Hindlimb muscle (tissue), 1 donor: Measurements from ENCODE around the gene PI4KB. TPM values are rescaled to one million over a fixed set of nuclear protein-coding genes. Genes with fewer than 3 reads are reported as not detected.
A peak's percentile ranks its signal among the peaks of the same experiment; 100 is the strongest.

Experiments
- DNase-seq: peaks from one replicate; pipeline ENCODE4 v3.0.0-alpha.2; 2013
- polyA plus RNA-seq: library from polyadenylated mRNA; unstranded; fragments of 120-200 nt; gene quantifications from one replicate; pipeline ENCODE4 v1.2.1, GENCODE V29; 2013; ENCODE audit not compliant: insufficient read length

The PI4KB gene
- polyA plus RNA-seq, 1 donor, result 56.5 TPM

DNA sequence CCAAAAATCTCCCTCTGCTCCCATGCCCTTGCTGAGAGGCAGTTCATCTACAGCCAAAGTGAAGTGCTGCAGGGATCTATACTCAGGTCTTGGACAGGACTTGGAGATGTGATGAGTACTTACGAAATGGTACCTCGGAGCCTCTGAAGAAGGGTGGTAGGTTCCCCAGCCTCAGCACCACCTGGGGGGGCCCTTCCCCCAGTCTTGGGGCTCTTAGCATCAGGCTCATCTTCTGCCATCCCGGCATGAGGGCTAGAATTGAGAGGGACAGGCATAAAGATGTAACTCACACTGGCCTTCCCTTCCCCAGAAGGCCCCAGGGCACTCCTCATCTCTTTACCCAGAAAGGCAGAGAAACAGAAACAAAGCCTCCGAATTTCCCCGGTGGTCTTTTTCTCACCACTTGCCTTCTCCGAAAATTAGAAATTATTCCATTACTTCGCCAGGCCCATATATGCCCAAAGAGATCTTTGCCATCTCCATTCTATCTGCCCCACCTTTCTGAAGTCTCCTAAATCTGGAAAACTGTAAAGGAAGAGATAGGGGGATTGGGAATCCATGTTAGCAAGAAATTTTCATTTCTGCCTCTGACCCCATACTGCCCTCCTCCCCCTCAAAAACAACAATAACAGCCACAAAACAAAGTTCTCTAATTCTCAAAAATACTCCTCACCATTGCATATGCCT, 19.0 kb upstream of the PI4KB start:
- DNase-seq, result no peak

DNA sequence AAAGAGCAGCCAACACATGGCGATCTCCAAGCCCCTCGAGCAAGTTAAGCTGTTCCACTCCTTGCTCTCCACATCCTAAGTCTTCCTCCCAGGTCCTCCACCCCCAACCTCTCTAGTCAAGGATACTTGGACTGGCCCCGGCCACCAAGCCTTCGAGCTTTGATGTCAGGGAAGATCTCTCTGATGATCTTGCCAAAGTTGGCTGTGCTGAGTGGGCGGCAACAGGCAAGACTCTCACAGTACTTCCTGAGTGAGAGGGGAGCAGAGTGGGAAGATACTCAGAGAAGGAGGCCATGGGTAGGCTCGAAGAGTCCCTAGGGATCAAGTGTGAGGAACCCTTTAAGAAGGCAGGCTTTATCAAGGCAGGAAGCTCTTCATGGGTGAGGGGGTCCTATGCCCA, 17.1 kb upstream of the PI4KB start:
- DNase-seq, result no peak

DNA sequence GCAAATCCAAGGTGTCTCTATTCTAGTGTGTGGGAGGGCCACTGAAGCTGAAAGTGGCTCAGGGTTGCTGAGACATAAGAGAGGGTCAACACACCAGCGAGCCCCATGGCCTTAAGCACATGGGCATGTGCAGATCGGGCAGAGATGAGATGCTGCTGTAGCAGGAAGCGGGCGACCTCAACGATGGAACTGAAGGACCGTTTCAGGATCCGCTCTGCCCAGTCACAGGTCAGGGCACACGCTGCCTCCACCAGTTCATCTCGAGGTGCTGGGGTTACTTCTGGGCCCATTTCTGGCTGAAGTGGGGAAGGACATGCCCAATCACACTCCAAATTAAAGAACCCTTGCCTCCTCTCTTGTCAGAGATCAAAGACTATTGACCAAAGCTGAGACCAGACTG, 16.4 kb upstream of the PI4KB start:
- DNase-seq, result no peak

DNA sequence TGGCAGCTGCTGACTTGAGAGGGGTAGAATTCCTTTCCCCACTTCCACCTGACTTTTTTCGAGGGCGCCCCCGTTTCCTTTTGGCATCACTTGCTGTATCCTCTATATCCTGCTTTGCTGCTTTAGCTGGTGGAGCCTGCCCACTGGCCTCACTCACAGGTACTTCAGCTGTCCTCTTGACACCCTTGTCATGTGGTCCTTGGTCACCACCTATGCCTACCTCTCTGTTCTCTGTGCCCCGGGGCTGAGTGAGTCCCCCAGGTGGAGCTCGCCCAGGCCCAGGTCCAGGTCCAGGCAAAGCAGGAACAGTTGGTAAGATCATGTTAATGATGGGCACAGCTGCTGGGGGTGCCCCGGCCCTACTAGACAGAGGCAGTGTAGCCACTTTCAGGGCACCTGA, 15.4 kb upstream of the PI4KB start:
- no peak for DNase-seq

DNA sequence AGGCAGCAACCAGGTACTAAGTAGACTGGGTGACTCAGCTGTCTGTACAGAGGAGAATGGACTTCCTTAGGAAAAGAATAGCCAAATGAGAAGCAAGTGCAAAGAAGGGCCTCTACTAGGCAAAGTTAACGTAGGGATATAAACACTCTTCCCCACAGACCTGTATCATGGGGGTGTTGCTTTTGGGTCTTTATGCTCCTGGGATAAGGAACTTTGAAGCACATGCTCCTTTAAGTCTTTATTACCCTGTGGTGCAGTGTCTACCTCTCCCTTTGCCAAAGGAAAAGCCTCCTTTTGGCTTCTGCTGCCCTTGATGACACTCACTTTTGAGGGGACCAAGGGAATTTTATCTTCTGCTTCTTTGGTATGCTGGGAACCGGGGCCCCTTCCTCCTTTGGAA, 14.8 kb upstream of the PI4KB start:
- DNase-seq, result no peak

DNA sequence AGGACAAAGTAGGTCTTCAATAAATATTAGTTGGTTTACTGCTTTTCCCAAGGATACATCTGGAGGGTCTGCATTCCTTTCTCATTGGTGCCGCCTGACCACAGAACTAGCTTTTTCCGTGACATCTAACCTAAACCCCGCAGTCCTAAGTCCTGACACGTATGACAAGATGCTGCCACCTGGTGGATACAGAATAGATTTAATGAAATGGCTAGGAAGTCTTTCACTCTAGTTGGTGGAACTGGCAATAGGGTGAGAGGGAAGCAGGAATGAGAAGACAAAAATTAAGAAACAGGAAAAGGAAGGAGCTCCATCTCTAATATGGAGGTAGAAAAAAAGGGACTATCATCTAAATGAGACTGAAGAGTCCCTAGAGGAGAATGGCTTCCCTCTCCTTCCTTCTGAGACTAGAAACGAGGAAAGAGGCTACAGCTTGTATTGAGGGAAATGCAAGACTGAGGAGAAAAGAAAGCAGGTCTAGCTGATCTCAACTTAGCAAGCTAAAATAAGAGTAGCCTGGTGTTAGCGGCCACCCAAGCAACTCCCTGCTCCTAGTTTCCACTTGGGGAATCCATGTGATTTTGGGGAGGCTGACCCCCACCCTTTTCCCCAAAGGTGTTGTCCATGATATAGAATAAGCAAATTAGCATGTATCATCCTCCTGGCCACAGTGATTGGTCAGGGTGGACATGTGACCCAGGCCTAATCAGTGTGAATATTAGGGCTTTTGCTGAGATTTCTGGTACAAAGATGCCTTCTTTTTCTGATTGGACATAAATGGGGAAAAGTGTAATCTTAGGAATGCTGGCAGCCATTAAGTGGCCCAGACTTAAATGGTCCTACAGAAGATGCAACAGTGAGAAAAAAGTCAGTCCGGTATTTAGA, 13.9 kb upstream of the PI4KB start:
- peak; percentile 79 for DNase-seq

DNA sequence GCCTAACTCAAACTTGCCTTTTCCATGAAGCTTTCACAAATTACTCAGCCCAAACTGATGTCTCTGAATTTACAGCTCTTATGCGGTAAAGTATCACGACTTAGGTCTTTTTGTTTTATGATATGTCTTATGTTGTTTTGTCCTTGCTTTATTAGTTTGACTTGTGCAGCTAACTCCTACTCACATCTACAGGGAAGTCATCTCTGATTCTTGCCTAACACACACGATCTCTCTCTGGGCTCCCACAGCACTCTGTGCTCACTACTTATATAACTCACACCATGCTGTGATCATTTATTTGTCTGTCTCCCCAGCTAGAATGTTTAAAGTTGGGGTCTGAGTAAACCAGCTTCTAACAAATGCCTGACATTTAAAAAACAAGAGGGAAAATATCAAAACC, 9.3 kb upstream of the PI4KB start:
- no peak for DNase-seq

- no peak for DNase-seq
These were observed 7.6 kb upstream of the PI4KB start for GRCh38 chr1:151334822-151335221.

GRCh38 chr1:151327903-151328674, 873 bp upstream of the PI4KB start:
- no peak for DNase-seq

DNA sequence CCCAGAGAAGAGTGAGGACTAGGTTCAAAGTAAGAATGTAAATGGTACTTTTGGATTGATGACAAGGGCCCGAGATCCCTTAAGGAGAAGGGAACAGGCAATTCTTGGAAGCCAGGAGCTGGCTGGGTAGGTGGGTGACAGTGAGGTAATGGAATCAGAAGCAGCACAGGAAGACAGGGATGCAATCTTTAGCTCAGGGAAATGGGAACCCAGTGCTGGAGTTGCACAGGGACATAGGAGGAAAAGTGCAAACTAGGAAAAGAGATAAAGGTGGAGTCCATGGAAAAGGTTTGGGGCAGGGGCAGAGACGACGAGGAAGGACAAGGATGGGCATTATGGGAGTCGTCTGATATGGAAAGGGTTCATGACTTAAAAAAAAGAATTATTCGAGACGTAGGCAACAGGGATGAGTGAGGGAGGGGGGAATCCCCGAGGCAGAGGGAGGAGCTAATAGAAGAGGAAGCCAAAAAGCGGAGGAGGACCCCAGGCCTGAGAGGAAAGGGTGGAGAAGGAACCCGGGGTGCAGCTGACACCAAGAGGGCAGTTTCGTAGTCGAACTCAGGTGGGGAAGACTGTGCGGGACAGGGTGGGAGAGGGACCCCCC, 495 bp downstream of the PI4KB start:
- DNase-seq, result peak; percentile 69

- no peak for DNase-seq
These were observed 1.4 kb downstream of the PI4KB start for GRCh38 chr1:151325646-151326429.

DNA sequence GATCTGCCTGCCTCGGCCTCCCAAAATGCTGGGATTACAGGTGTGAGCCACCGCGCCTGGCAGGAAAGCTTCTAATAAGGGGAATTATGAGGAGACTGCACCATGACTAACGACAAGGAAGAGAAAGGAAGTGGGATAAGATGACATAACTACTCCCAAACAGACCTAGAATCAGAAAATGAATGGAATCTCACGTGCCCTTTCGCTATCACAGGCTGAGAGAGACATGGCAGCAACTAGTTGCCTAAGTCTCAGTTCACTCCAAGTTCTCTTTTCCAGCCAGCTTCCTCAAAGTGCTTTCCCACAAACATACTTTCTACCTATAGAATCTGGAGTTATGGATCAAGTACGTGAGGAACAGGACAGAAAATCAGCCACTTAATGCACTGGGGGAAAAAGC, 2.0 kb downstream of the PI4KB start:
- DNase-seq, result no peak

DNA sequence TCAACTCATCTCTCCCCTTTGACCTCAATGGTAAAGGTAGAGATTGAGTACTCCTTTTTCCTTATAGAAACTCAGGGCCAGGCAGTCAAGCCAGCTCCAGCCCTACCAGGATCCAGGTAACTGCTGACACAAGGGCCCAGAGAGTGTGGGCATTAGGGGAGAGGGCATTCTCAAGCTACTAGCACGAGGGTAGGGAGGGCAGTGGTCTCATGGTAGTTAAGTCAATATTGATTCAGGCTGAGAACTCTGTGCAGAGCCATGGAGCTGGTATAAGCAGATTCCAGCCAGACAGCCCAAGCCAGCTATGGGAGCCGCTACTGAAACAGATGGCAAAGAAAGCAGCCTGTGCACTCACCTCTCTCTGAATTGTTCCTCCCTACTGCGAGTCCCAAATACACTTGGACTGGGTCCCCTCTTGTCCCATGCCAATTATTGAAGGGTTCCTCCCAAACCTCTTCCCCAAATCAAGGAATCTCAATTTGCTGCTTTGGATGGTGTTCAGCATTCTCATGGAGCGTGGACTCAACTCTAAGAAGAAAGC, 2.8 kb downstream of the PI4KB start:
- DNase-seq, result no peak

DNA sequence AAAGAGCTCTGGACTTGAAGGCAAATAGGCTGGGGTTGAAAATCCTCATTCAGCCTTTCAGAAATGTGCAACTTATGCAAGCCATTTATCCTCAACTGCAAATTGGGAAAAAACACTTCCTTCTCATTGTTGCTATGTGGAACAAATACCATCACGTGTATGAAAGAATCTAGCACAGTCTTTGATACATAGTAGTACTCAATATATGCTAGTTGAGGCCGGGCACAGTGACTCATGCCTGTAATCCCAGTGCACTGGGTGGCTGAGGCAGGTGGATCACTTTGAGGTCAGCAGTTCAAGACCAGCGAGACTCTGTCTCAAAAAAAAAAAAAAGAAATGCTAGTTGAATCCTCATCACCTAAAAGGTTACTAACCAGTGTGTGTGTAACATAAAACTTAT, 8.2 kb downstream of the PI4KB start:
- DNase-seq, result no peak

GRCh38 chr1:151315565-151316235, 11.5 kb downstream of the PI4KB start:
- no peak for DNase-seq

DNA sequence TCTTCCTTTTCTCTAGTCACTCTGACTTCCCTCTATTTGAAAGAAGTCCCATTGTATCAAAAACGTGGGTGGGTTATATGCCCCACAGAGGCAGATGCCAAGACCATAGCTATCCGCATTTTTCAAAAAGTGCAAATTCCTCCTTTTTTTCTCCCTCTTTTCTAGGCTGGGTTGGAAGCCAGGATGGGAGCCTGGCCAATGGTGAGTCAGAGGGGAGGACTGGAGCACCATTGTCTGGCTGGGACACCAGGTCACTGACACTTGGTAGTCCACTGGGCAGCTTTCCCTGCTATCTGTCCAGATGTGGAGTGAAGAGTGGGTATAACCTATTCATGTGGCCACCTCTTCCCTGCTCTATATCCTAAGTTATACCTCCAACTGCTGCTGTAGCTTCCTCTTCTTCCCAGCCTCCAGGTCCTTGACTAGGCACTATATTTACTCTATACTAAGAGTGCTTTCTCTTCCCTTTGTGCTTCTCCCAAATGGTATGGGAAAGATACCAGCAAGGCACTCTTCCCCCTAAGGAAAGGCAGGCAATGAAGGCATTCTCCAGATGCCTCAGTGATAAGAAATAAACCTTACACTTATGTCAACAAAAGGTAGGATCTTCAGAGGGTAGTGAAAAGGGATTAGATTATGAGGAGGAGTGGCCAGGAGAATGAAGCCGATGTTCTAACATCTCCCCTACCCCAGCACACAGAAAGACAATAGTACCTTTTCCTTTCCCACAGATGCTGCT, 12.9 kb downstream of the PI4KB start:
- DNase-seq, result no peak

DNA sequence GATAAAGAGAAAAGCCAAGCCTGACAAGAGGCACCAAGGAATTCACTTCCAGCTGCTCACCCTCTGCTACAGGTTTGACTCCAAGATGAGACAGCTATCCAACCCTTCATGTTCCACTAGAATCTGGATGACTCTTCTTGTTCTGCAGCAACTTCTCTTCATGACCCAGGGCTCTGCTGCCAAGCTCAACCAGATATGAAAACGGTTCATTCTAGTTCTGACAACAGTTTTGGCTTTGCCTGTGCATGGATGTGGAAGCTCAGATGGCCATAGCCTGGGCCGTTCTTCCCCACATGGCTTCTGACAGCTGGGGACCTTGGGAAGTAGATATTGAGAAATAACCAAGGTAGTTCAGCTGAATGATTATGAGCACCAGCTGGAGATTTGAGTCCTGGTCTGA, 13.7 kb downstream of the PI4KB start:
- DNase-seq, result no peak

- DNase-seq, result no peak
These were observed 14.4 kb downstream of the PI4KB start for GRCh38 chr1:151312826-151313225.

GRCh38 chr1:151312411-151312810, 14.8 kb downstream of the PI4KB start:
- DNase-seq, result no peak

- DNase-seq, result no peak
These were observed 15.5 kb downstream of the PI4KB start for GRCh38 chr1:151311589-151312331.
